Upper lobe of left lung (tissue), 4 donors: Measurements from ENCODE around the gene HSPA4.

Experiments used
- CTCF ChIP-seq, 6 experiments: fragments of 450-650 bp in 4 of 6; fragments of 200-600 bp in 2 of 6; sonication (generic) in 2 of 6; IDR thresholded peaks; one replicate each; pipeline ENCODE4 v1.5.1; 2016 to 2019; ENCODE audit warnings: antibody characterized with exemption in 6 of 6
- EP300 ChIP-seq, 4 donors: sonication (generic); formaldehyde crosslinking; IDR thresholded peaks; one replicate each; pipeline ENCODE4 v1.5.1; 2017; ENCODE audit warnings: antibody characterized with exemption in 4 of 4, control low read depth in 2 of 4
- POLR2A ChIP-seq, 4 donors: fragments of 450-650 bp; IDR thresholded peaks; one replicate each; pipeline ENCODE4 v1.5.1; 2016 to 2017; ENCODE audit warnings: antibody characterized with exemption in 4 of 4, mild to moderate bottlenecking in 2 of 4
- POLR2AphosphoS5 ChIP-seq, 2 donors: sonication (generic); formaldehyde crosslinking; IDR thresholded peaks; one replicate each; pipeline ENCODE4 v1.5.1; 2017; ENCODE audit warnings: antibody characterized with exemption in 2 of 2

GRCh38 chr5:133056891-133057290, 5.1 kb downstream of the HSPA4 start:
- TF ChIP-seq POLR2A (IDR thresholded peaks at IDR 0.05) = no peak
- TF ChIP-seq CTCF (IDR thresholded peaks at IDR 0.05) = no peak
- no peak for TF ChIP-seq POLR2AphosphoS5 (IDR thresholded peaks at IDR 0.05)
- TF ChIP-seq EP300 (IDR thresholded peaks at IDR 0.05) = no peak
